Dendritic cell treated with granulocyte-macrophage colony-stimulating factor and Interleukin-4, amounts not matched to agents 40 ng/mL and 50 ng/mL, for 4 days (primary cell): Measurements from ENCODE around the gene IL1RL1.

Experiments
- H3K27ac Mint-ChIP-seq: one replicate; pipeline ENCODE4 v1.8.0; 2022; ENCODE audit warnings: mild to moderate bottlenecking, mixed read lengths
- H3K27me3 Mint-ChIP-seq: one replicate; pipeline ENCODE4 v1.8.0; 2022; ENCODE audit warnings: mild to moderate bottlenecking, mixed read lengths
- H3K36me3 Mint-ChIP-seq: one replicate; pipeline ENCODE4 v1.8.0; 2022; ENCODE audit warnings: low read depth, mixed read lengths
- H3K4me1 Mint-ChIP-seq: one replicate; pipeline ENCODE4 v1.8.0; 2022; ENCODE audit warnings: low read depth, mixed read lengths
- H3K4me3 Mint-ChIP-seq: one replicate; pipeline ENCODE4 v1.8.0; 2022; ENCODE audit warnings: mild to moderate bottlenecking, moderate library complexity, mixed read lengths
- H3K9me3 Mint-ChIP-seq: one replicate; pipeline ENCODE4 v1.8.0; 2022; ENCODE audit warnings: mixed read lengths
- intact Hi-C: fragments of 100-400 bp; cut with micrococcal nuclease; formaldehyde crosslinking; loops from one replicate; pipeline ENCODE4 v1.15.0; 2022

The IL1RL1 gene

DNA sequence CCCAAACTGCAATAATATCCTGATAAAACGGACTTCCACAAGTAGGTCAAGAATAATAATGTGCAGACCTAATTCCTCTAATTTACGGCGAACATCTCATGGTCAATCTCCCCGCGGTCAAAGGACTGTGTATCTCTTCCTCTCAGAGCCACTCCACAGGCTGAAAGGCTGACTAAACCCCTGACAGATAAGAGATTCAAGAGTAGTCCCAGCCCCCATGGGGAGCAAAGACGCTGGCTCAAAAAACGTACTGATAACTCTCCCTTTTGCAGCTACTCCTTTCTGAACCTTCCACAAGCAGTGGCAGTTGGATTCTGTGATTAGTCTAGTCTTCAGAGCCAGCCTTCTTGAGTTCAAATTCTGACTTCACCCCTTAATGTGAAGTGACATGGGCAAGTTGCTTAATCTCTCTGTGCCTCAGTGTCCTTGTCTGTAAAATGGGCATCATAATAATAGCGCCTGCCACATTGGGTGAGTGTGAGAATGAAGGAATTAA is 24.6 kb downstream of the IL1RL1 start:
- Mint-ChIP-seq H3K36me3 (no peaks in the 10 kb centered on the region), H3K4me3 (no peak overlapping the region), H3K27ac (no peak overlapping the region), H3K27me3 (peaks cover 23% of the 10 kb centered on the region), H3K4me1 (no peaks in the 10 kb centered on the region), H3K9me3 (no peaks in the 10 kb centered on the region)
- intact Hi-C loops, result no loop called here

DNA sequence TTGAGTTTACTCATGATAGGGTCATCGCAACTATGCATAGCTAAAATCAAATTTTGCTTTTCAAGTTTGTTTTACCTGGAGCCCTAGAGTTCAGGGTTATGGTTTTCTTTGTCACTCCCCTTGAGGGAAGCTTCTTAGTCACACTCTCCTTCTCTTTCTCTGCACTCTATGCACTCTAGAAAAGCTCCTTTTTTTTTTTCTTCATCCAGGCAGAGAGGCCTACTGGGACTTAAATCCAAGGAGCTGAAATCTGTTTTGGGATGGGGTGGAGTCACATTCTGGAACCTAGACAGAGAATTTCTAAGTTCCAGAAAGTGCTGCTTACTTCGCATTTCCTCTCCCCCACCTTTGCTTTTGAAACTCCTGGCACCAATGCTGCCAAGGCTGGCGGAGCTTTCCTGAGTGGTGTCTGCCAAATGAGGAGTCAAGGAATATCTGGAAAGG is 25.2 kb downstream of the IL1RL1 start:
- Mint-ChIP-seq H3K36me3 (no peaks in the 10 kb centered on the region), H3K9me3 (no peaks in the 10 kb centered on the region)

DNA sequence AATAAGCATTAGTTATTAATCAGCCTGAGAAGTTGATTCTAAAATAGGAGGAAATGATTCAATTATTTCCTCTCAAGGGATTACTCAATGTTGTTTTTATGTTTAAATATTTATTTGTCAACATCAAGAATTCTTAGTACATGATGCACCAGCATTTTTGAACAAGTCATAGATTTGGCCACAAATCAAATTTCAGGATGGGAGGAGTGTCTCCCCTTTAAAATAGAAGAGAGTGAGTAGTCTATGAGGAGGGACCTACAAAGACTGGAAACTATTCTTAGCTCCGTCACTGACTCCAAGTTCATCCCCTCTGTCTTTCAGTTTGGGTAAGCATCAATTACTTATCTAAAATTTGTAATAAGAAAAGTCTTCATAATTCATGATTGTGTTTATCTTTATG is 25.6 kb downstream of the IL1RL1 start:
- Mint-ChIP-seq H3K4me1 (no peaks in the 10 kb centered on the region), H3K9me3 (no peaks in the 10 kb centered on the region), H3K27ac (no peak overlapping the region), H3K27me3 (peaks cover 23% of the 10 kb centered on the region), H3K36me3 (no peaks in the 10 kb centered on the region), H3K4me3 (no peak overlapping the region)
- intact Hi-C loops, result no loop called here

More for the DNA sequence above, 25.2 kb downstream of the IL1RL1 start:
- H3K27me3 Mint-ChIP-seq, result peaks cover 23% of the 10 kb centered on the region
- intact Hi-C loops, result no loop called here
- H3K27ac Mint-ChIP-seq, result no peak overlapping the region
- H3K4me3 Mint-ChIP-seq, result no peak overlapping the region
- H3K4me1 Mint-ChIP-seq, result no peaks in the 10 kb centered on the region

DNA sequence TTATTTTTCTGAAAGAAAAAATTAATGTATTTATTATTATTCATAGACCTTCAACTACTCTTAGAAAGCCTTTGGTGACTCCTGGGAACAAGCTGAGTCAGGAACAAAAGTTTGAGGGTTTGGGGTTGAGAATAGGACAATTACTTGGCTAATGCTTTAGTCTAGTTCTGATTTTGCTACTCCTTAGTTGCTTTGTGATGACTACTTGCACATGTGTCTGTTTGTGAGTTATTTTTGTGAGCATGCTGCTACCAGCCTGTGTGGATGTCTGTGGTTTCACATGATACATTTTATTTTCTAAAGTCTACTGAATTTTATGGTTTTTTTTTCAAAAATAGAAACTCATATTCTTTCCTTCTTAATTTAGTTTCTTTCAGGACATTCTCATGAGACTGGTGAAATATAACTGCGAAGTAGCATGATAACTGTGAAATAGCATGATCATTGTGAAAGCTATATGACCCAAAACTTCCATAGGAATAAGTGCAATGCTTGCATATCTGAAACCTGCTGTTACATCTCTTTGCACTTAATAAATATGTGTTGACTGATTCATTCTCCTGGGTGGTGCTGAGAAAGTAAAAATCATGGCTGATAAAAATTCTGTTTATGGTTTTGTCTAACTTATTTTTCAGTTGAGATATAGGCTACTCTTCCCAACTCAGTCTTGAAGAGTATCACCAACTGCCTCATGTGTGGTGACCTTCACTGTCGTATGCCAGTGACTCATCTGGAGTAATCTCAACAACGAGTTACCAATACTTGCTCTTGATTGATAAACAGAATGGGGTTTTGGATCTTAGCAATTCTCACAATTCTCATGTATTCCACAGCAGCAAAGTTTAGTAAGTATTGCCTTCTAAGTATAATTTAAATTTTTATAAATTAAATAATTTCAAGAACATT is 26.4 kb downstream of the IL1RL1 start:
- Mint-ChIP-seq H3K27me3 (peaks cover 19% of the 10 kb centered on the region), H3K9me3 (no peaks in the 10 kb centered on the region)
- intact Hi-C loops, result no loop called here

DNA sequence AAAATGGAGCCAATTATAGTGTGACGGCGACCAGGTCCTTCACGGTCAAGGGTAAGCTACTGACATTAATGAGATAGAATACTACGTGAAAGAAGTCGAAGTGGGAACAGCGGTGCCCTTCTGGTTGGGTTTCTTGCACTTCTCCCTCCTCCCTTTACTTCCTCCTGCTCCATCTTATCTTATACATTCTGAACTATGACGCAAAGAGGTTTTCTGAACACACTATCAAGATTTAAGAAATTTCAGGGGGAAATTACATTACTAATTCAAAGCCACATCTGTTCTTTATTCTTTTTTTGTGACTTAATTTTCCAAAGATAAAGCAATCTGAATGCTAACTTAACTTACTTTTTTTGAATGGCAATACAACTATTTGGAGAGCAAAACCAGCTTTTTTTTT is 29.4 kb downstream of the IL1RL1 start:
- Mint-ChIP-seq H3K9me3 (no peaks in the 10 kb centered on the region), H3K27me3 (peaks cover 4% of the 10 kb centered on the region), H3K4me1 (no peaks in the 10 kb centered on the region), H3K27ac (no peak overlapping the region), H3K36me3 (no peaks in the 10 kb centered on the region), H3K4me3 (no peak overlapping the region)
- intact Hi-C loops, result no loop called here

More for the DNA sequence above, 26.4 kb downstream of the IL1RL1 start:
- Mint-ChIP-seq H3K27ac (no peak overlapping the region), H3K36me3 (no peaks in the 10 kb centered on the region), H3K4me1 (no peaks in the 10 kb centered on the region), H3K4me3 (no peak overlapping the region)

DNA sequence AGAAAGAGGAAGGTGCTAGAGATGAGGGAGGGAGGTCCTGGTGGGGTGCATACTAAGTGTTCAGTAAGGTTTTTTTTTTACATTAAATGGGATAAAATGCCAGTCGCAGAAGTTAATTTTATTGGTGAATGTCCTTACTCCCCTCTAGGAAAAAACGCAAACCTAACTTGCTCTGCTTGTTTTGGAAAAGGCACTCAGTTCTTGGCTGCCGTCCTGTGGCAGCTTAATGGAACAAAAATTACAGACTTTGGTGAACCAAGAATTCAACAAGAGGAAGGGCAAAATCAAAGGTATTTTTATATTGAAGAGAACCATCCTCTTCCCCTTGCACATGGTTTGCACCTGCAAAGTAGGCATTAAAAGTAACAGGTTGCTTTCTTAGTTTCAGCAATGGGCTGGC is 31.5 kb downstream of the IL1RL1 start:
- H3K27me3 Mint-ChIP-seq, result peaks cover 6% of the 10 kb centered on the region
- H3K9me3 Mint-ChIP-seq, result no peaks in the 10 kb centered on the region
- H3K36me3 Mint-ChIP-seq, result no peaks in the 10 kb centered on the region
- H3K27ac Mint-ChIP-seq, result no peak overlapping the region
- H3K4me3 Mint-ChIP-seq, result no peak overlapping the region
- peaks cover 7% of the 10 kb centered on the region for H3K4me1 Mint-ChIP-seq
- intact Hi-C loops, result no loop called here

DNA sequence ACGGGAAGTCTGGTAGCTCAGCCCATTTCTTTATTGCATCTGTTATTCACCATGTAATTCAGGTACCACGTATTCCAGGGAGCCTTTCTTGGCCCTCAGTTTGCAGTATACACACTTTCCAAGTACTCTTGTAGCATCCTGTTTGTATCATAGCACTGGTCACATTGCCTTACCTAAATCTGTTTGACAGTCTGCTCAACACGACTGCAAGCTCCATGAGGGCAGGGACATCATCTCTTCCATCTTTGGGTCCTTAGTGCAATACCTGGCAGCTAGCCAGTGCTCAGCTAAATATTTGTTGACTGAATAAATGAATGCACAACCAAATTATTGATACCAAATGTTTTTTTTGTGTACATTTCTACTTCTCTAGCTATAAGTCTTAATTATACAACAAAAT is 33.0 kb downstream of the IL1RL1 start:
- H3K9me3 Mint-ChIP-seq, result no peaks in the 10 kb centered on the region
- H3K4me1 Mint-ChIP-seq, result peaks cover 7% of the 10 kb centered on the region
- no peak overlapping the region for H3K27ac Mint-ChIP-seq
- no peaks in the 10 kb centered on the region for H3K36me3 Mint-ChIP-seq
- no peak overlapping the region for H3K4me3 Mint-ChIP-seq
- intact Hi-C loops, result no loop called here
- H3K27me3 Mint-ChIP-seq, result peaks cover 6% of the 10 kb centered on the region

DNA sequence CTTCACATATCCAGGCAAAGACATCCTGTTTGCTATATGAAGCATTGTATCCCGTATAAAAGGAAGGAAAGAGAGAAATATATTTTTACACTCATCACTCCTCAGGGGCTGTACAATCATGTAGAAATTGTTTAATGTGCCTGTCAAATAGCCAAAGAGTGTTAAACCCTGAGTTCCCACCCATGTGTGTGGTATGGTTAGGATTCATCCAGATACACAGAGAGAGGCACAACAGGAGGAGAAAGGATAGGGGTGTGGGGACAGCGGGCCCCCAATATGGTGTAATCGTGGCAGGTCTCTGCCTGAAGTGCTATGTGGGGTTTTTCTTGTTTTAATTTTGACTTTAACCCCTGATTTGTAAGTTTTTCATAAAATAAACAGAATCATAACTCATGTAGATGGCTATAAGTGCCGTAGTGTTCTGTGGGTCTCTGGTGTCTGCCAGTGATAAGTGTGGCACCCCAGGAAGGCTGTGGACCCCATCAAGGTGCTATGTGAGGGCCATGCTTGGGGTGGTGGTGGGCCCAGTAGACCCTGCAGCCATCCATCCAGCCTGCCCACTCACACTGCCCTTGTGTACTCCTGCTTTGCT is 34.1 kb downstream of the IL1RL1 start:
- Mint-ChIP-seq H3K9me3 (no peaks in the 10 kb centered on the region), H3K27ac (no peak overlapping the region), H3K27me3 (peaks cover 10% of the 10 kb centered on the region), H3K4me1 (peaks cover 7% of the 10 kb centered on the region), H3K4me3 (no peak overlapping the region), H3K36me3 (no peaks in the 10 kb centered on the region)
- intact Hi-C loops, result no loop called here

DNA sequence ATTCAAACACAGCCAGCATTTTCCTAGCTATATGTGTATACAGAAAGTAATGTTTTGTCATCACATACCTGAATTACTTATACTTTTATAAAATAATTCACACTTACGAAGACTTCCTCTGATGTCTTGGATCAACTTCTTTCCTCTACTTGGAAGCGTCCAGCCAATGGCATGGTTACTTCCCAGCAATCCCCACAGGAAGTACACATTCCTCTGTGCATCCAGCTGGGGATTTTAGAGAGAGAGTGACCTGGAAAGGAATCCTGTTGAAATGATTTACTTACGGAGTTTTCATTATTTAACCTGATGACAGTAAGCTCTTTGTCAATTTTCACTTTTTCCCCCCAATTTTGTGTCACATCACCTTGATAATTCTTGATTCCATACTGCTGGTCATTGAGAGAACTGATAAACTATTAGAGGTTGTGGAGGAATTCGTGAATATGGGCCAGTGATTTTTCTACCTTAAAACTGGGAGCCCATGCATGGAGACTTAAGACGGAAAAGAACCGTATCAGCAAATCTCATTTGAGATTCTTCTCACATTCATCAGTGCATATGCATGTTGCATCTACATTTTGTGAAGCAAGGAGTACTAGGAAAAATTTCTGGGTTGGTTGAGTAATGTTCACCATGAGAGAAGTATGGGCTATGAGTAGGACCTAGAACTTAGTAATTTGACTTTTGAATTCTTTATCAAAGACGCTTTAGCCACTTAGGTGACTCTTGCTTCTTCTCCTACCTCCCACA is 35.2 kb downstream of the IL1RL1 start:
- intact Hi-C loops, result no loop called here
- H3K27me3 Mint-ChIP-seq, result peaks cover 15% of the 10 kb centered on the region
- H3K27ac Mint-ChIP-seq, result no peak overlapping the region
- no peaks in the 10 kb centered on the region for H3K9me3 Mint-ChIP-seq
- no peaks in the 10 kb centered on the region for H3K36me3 Mint-ChIP-seq
- peaks cover 7% of the 10 kb centered on the region for H3K4me1 Mint-ChIP-seq
- H3K4me3 Mint-ChIP-seq, result no peak overlapping the region

DNA sequence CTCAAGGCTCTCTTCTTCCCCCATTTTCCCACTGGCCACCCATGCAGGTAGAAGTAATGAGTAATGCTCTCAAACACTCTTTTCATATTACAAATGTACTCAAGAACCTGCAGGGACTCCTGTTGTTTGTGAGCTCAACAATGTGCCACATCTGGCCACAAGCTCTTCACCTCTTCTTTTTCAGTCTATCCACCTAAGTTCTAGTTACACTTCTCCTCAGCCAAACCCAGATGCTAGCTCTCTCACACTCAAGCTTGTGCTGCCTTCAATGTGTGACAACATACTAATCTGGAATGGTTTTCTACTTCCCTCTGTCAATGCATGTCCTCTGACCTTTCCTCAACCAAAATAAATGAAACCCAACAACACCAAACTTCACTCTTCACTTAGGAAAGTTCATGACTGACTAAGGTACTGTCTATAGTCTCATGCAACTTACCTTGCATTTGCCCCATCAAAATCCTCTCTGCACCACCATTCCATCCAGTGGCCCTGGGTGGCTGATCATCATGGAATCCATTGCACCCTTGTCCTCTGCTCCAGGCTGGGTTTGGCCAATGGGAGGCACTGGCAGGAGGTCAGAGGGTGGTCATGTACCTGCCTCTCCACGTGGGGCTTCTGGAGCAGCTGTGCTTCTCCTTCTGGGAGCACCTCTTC is 38.9 kb downstream of the IL1RL1 start:
- intact Hi-C loops, result loop anchor here (5.0 kb wide), 1 partner anchor 83 kb away; no protein-coding TSS in a partner anchor
- Mint-ChIP-seq H3K4me3 (no peak overlapping the region), H3K27me3 (peaks cover 21% of the 10 kb centered on the region), H3K9me3 (no peaks in the 10 kb centered on the region), H3K36me3 (no peaks in the 10 kb centered on the region), H3K4me1 (peaks cover 8% of the 10 kb centered on the region), H3K27ac (no peak overlapping the region)

DNA sequence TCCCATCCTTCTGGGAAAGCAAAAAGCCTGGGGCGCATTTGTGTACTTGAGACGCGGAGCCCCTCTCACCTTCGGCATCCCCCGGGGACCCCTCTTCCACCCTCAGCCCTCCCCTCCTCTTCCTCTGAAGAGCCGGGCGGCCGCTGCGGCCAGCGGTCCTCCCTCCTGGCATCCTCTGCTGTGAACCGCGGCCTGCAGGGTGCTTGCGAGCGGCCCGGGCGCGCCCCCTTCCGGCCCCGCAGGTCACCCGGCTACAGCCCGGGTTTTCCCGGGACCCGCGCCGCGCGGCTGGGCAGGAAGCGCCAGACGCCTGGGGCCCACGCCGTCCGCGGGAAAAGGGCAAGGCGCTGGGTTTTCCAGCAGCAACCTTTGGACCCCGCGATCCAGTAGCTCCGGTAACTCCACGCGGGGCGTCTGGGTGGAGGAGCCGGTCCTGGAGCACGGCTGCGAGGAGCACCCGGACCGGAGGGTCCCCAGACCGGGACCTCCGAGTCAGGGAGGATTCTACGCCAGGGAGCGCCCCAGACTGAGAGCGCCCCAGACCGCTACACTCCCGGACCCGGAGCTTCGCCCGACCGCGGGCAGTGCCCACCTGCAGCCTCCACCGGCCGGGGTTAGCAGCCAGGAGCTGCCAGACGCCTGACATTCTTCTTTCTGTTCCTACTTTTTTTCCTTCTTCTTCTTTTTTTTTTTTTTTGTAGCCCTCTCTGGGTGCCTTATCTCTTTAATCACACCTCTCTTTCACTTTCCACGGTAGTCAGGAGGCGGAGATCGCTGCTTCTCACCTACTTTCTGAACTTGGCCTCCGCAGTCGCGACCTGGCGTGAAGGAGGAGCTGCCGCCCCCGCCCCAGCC is 44.4 kb downstream of the IL1RL1 start, which contains the start of gene IL18R1:
IL18R1 (plus strand) TSS at position 271 of the 855 bp plus-strand sequence. CDS start 6,865 bp downstream, outside the sequence.
- Mint-ChIP-seq H3K36me3 (no peaks in the 10 kb centered on the region), H3K9me3 (no peaks in the 10 kb centered on the region), H3K4me1 (peaks cover 35% of the 10 kb centered on the region), H3K27ac (peak within 1 kb of the TSS; percentile 68), H3K4me3 (peak within 1 kb of the TSS; percentile 86), H3K27me3 (peaks cover 28% of the 10 kb centered on the region)
- intact Hi-C loops, result loop anchor here (2.0 kb wide), 2 partner anchors 53 to 103 kb away; no protein-coding TSS in a partner anchor

DNA sequence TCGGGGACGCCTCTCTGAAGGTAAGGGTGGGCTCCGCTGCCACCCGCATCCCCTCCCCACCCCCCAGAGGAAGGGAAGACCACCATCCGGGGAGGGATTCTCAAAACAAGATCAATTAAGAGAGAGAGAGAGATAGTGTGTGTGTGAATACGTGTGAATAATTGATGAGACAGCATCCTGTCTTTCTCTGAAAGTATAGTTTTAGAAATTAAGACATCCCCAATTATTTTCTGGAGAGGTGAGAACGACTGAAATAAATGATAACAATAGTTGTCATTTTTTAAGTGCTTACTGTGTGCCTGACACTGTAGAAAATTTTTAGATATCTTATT is 45.0 kb downstream of the IL1RL1 start:
- Mint-ChIP-seq H3K9me3 (no peaks in the 10 kb centered on the region), H3K27ac (peak overlapping the region; percentile 68), H3K36me3 (no peaks in the 10 kb centered on the region), H3K4me1 (peaks cover 35% of the 10 kb centered on the region), H3K4me3 (peak overlapping the region; percentile 86), H3K27me3 (peaks cover 27% of the 10 kb centered on the region)
- intact Hi-C loops, result no loop called here

DNA sequence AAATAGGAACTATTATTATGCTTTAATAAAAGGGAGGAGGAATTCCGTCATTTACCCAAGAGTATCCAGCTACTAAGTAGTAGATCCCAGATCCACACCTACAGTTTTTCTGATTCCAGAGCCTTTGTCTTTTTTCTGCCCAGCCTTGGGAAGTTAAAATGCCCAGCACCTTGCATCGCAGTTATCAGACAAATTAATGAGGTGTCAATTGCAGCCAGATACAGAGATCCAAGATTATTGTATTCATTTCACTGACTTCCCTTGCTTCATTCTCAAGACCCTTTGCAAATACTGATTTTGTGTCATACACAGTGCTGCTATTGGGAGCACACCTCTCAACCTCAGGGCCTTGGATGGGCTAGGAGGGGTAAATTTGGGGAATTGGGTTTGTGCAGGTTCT is 45.4 kb downstream of the IL1RL1 start:
- H3K9me3 Mint-ChIP-seq, result no peaks in the 10 kb centered on the region
- H3K27me3 Mint-ChIP-seq, result peaks cover 25% of the 10 kb centered on the region
- H3K4me3 Mint-ChIP-seq, result no peak overlapping the region
- H3K36me3 Mint-ChIP-seq, result no peaks in the 10 kb centered on the region
- intact Hi-C loops, result no loop called here
- peaks cover 35% of the 10 kb centered on the region for H3K4me1 Mint-ChIP-seq
- no peak overlapping the region for H3K27ac Mint-ChIP-seq
